GM21381 (cell line): ENCODE results near the gene SMG9.

Experiments
- ATAC-seq: cut with Tn5 transposase; IDR thresholded peaks from one replicate; pipeline ENCODE4 v1.9.1; 2021; ENCODE audit warnings: mild to moderate bottlenecking, moderate library complexity; ENCODE audit not compliant: unreplicated experiment

SMG9 gene

GRCh38 chr19:43726736-43727592, 27.8 kb downstream of the SMG9 start:
- no peak for ATAC-seq

- ATAC-seq: no peak
These were observed 29.3 kb downstream of the SMG9 start for GRCh38 chr19:43725468-43725867.

GRCh38 chr19:43724896-43725295, 29.9 kb downstream of the SMG9 start:
- ATAC-seq: no peak

GRCh38 chr19:43723588-43723987, 31.2 kb downstream of the SMG9 start:
- no peak for ATAC-seq

- ATAC-seq: no peak
These were observed 33.2 kb downstream of the SMG9 start for GRCh38 chr19:43721469-43722048.

GRCh38 chr19:43720936-43721335, 33.8 kb downstream of the SMG9 start:
- ATAC-seq: no peak

GRCh38 chr19:43719918-43720317, 34.8 kb downstream of the SMG9 start:
- ATAC-seq: no peak

GRCh38 chr19:43719378-43719868, 35.3 kb downstream of the SMG9 start:
- ATAC-seq: no peak

GRCh38 chr19:43718627-43719377, 36.0 kb downstream of the SMG9 start:
- no peak for ATAC-seq

- no peak for ATAC-seq
These were observed 39.0 kb downstream of the SMG9 start, which contains the start of gene IRGC for GRCh38 chr19:43715776-43716175. TSS of gene IRGC (plus strand) at chr19:43716076. CDS start at chr19:43718559, 2,483 bp downstream.

- ATAC-seq: no peak
These were observed 41.6 kb downstream of the SMG9 start for GRCh38 chr19:43713208-43713607.

GRCh38 chr19:43711751-43712355, 42.9 kb downstream of the SMG9 start:
- no peak for ATAC-seq

GRCh38 chr19:43708716-43709115, 46.0 kb downstream of the SMG9 start:
- ATAC-seq: no peak

- ATAC-seq: no peak
These were observed 47.5 kb downstream of the SMG9 start for GRCh38 chr19:43707158-43707712.

- no peak for ATAC-seq
These were observed 49.0 kb downstream of the SMG9 start for GRCh38 chr19:43705729-43706128.

GRCh38 chr19:43704002-43704705, 50.6 kb downstream of the SMG9 start:
- no peak for ATAC-seq

GRCh38 chr19:43700395-43701000, 54.3 kb downstream of the SMG9 start:
- ATAC-seq: no peak

GRCh38 chr19:43699506-43700394, 55.0 kb downstream of the SMG9 start:
- ATAC-seq: no peak

GRCh38 chr19:43697295-43697694, 57.5 kb downstream of the SMG9 start:
- ATAC-seq: no peak
